CD4-positive, CD25-positive, alpha-beta regulatory T cell (primary cell): ENCODE results near the gene RPL39L. TPM values are rescaled to one million over a fixed set of nuclear protein-coding genes. Genes with fewer than 3 reads are reported as not detected.

Experiments
- ATAC-seq, 2 donors: fragments of 150-1000 bp; cut with Tn5 transposase; one replicate each; pipeline ENCODE4 v1.10.0; 2021; ENCODE audit warnings: low read depth in 2 of 2, moderate number of reproducible peaks in 2 of 2, moderate library complexity in 1 of 2
- DNase-seq, 3 donors: peaks; one replicate each; pipeline versions ENCODE4 v3.0.0 to v3.0.0-alpha.2; 2012 to 2022; ENCODE audit warnings: mixed read lengths in 1 of 3
- H3K27ac ChIP-seq: one replicate; pipeline ENCODE4 v1.7.0; 2013; ENCODE audit warnings: mild to moderate bottlenecking, low read length; ENCODE audit not compliant: insufficient read depth, poor library complexity, severe bottlenecking
- H3K27me3 ChIP-seq: one replicate; pipeline ENCODE4 v1.7.0; 2013; ENCODE audit warnings: low read length; ENCODE audit not compliant: control insufficient read depth, insufficient read depth
- H3K36me3 ChIP-seq: one replicate; pipeline ENCODE4 v1.7.0; 2013; ENCODE audit warnings: mild to moderate bottlenecking, low read length, moderate library complexity; ENCODE audit not compliant: control insufficient read depth, insufficient read depth
- H3K4me1 ChIP-seq: 2 replicates; pipeline ENCODE4 v1.7.0; 2013; ENCODE audit warnings: mild to moderate bottlenecking, low read length; ENCODE audit not compliant: insufficient read depth, control insufficient read depth, poor library complexity, severe bottlenecking
- H3K4me3 ChIP-seq: one replicate; pipeline ENCODE4 v1.7.0; 2013; ENCODE audit warnings: low read depth, mild to moderate bottlenecking, low read length, moderate library complexity
- H3K9me3 ChIP-seq, 2 experiments: 1 replicate in 1 of 2; 2 replicates in 1 of 2; pipeline ENCODE4 v1.7.0; 2013; ENCODE audit warnings: low read length in 2 of 2, mild to moderate bottlenecking in 1 of 2, moderate library complexity in 1 of 2; ENCODE audit not compliant: control insufficient read depth in 2 of 2
- H3K27ac Mint-ChIP-seq, 3 donors: one replicate each; pipeline ENCODE4 v1.8.0; 2020 to 2022; ENCODE audit warnings: mild to moderate bottlenecking in 3 of 3, mixed read lengths in 3 of 3, moderate library complexity in 2 of 3
- H3K27me3 Mint-ChIP-seq: one replicate; pipeline ENCODE4 v1.8.0; 2022; ENCODE audit warnings: mild to moderate bottlenecking, mixed read lengths
- H3K36me3 Mint-ChIP-seq: one replicate; pipeline ENCODE4 v1.8.0; 2020; ENCODE audit warnings: mixed read lengths
- H3K4me1 Mint-ChIP-seq, 4 donors: one replicate each; pipeline ENCODE4 v1.8.0; 2020 to 2022; ENCODE audit warnings: mixed read lengths in 4 of 4, mild to moderate bottlenecking in 1 of 4
- H3K4me3 Mint-ChIP-seq, 4 donors: one replicate each; pipeline ENCODE4 v1.8.0; 2020 to 2022; ENCODE audit warnings: mild to moderate bottlenecking in 4 of 4, mixed read lengths in 4 of 4, moderate library complexity in 3 of 4
- H3K9me3 Mint-ChIP-seq, 7 donors: one replicate each; pipeline ENCODE4 v1.8.0; 2020 to 2022; ENCODE audit warnings: mixed read lengths in 7 of 7, mild to moderate bottlenecking in 3 of 7, moderate library complexity in 2 of 7
- polyA plus RNA-seq, 4 donors: library from polyadenylated mRNA; unstranded; fragments of 300-500 nt; fragmentation: Illumina TruSeq; gene quantifications; one replicate each; pipeline ENCODE4 v1.2.3, GENCODE V29; 2021
- total RNA-seq: library from RNA; stranded (reverse); gene quantifications from one replicate; pipeline ENCODE4 v1.2.3, GENCODE V29; 2022

RPL39L gene
- total and polyA plus RNA-seq, 5 donors from 2014 or later = 4.2 to 43.7 (median 27.7) TPM

DNA sequence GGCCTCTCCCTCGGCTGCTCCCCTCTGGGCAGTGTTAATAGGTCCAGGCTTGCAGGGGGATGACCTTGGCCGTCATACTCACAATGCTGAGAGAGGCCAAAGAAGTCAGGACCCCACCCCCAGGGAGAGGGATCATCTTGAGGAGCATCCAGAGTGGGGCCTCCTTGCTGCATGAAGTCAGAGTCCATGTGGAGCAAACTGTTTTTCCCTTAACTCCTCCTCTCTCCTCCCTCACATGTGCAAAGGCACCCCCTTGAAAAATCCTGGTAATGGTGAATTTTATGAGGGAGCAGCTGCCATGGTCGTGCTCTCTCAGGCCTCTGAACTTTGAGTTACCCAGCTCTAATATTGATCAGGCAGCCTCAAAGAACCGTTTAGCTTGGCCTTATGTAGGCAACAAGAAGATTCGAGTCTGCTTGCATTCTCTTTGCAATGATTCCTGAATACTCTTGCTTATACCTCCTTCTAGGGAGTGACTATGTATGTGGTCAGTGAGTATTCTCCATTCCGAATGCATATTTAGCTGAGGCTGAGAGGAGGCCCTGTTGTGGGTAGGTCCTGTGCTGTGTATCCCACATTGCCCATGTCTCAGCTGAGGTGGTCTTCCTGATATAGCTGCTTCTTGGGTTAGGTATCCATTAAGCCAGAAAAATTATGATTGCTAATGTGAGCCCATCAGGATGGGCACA is 23.1 kb upstream of the RPL39L start:
- H3K9me3 ChIP-seq = peaks cover 0 to 5% of the 10 kb centered on the region in 2 experiments
- DNase-seq (no peak), ATAC-seq (no peak)
- peaks cover 18% of the 10 kb centered on the region for H3K27me3 ChIP-seq
- peaks cover 82% of the 10 kb centered on the region for H3K27me3 Mint-ChIP-seq
- no peaks in the 10 kb centered on the region for H3K36me3 Mint-ChIP-seq
- peaks cover 0 to 10% (median 3%) of the 10 kb centered on the region in 7 donors for H3K9me3 Mint-ChIP-seq
- no peak overlapping the region for H3K27ac Mint-ChIP-seq
- no peaks in the 10 kb centered on the region for H3K36me3 ChIP-seq
- H3K27ac ChIP-seq = no peak overlapping the region
- peaks cover 0 to 6% (median 3%) of the 10 kb centered on the region in 4 donors for H3K4me1 Mint-ChIP-seq
- no peak overlapping the region for H3K4me3 ChIP-seq
- no peaks in the 10 kb centered on the region for H3K4me1 ChIP-seq
- H3K4me3 Mint-ChIP-seq = no peak overlapping the region

DNA sequence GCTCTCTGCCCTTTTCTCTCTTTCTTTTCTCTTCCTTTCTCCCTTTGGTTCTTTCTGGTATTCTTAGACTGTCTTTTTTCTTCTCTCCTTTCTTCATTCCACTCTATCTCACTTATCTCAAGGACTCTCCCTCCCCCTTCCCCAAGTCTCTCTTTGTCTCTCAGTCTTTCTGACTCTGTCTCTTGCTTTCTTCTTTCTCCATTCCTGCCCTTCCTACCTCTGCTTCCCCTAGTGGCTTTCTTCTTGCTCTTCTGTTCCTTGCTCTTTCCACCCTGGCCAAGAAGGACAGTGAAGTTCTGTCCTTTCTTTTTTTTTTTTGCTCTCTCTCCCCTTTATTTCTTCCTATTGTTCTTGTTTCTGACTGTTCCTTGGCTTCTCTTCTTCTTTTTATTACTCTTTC is 22.3 kb upstream of the RPL39L start:
- no peak for DNase-seq

DNA sequence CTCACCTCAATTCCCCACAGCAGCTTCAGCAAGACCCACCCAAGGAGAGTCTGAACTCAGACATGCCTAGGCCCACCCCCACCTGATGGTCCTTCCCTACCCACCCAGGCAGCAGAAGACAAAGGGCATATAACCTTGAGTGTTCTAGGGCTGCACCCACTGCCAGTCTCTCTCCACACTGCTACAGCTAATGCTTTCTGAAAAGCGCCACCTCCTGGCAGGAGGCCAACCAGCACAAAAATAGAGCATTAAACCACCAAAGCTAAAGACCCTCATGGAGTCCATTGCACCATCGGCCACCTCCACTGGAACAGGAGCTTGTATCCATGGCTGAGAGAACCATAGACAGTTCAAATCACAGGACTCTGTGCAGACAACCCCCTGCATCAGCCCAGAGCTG is 11.3 kb upstream of the RPL39L start:
- peaks cover 17% of the 10 kb centered on the region for H3K27me3 ChIP-seq
- H3K36me3 Mint-ChIP-seq = no peaks in the 10 kb centered on the region

More for the DNA sequence above, 22.3 kb upstream of the RPL39L start:
- Mint-ChIP-seq H3K4me1 (peaks cover 0 to 6% (median 3%) of the 10 kb centered on the region in 4 donors), H3K36me3 (no peaks in the 10 kb centered on the region), H3K4me3 (no peak overlapping the region), H3K27ac (peak overlapping the region in 1 of 3 donors; percentile 32), H3K27me3 (peaks cover 82% of the 10 kb centered on the region), H3K9me3 (peaks cover 0 to 10% (median 4%) of the 10 kb centered on the region in 7 donors)
- Histone ChIP-seq H3K4me1 (no peaks in the 10 kb centered on the region), H3K9me3 (peaks cover 0 to 5% of the 10 kb centered on the region in 2 experiments), H3K27ac (no peak overlapping the region), H3K4me3 (no peak overlapping the region), H3K27me3 (peaks cover 15% of the 10 kb centered on the region), H3K36me3 (no peaks in the 10 kb centered on the region)
- ATAC-seq = no peak

DNA sequence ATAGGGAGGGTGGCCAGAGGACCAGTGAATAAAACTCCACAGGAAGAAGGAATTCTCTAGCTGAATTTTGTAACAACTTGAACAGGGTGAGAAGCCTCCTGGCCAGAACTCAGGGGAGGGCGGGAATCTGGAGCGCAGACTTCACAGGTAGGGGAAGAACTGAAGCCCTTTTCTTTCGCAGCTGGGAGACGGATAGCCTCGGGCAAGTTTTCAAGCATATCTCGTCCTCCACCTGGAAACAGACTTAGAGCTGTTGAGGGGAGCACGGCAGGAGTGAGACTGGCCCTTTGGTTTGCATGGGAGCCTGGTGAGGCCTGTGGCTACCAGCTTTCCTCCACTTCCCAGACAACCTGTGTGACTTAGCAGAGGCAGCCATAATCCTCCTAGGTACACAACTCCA is 10.9 kb upstream of the RPL39L start:
- H3K4me3 Mint-ChIP-seq = no peak overlapping the region
- Histone ChIP-seq H3K4me1 (no peaks in the 10 kb centered on the region), H3K27me3 (peaks cover 17% of the 10 kb centered on the region), H3K27ac (no peak overlapping the region), H3K4me3 (no peak overlapping the region), H3K9me3 (peaks cover 3 to 8% of the 10 kb centered on the region in 2 experiments), H3K36me3 (no peaks in the 10 kb centered on the region)
- H3K9me3 Mint-ChIP-seq = peaks cover 0 to 7% (median 5%) of the 10 kb centered on the region in 7 donors
- ATAC-seq (no peak), DNase-seq (no peak)
- H3K27me3 Mint-ChIP-seq = peaks cover 45% of the 10 kb centered on the region
- H3K4me1 Mint-ChIP-seq = peaks cover 2 to 8% (median 5%) of the 10 kb centered on the region in 4 donors
- H3K36me3 Mint-ChIP-seq = no peaks in the 10 kb centered on the region
- H3K27ac Mint-ChIP-seq = no peak overlapping the region

More for the DNA sequence above, 11.3 kb upstream of the RPL39L start:
- DNase-seq (peak; percentile 46 to 68 (median 61)), ATAC-seq (peak; percentile 55)
- Histone ChIP-seq H3K36me3 (no peaks in the 10 kb centered on the region), H3K4me3 (no peak overlapping the region), H3K9me3 (peaks cover 1 to 4% of the 10 kb centered on the region in 2 experiments), H3K4me1 (no peaks in the 10 kb centered on the region), H3K27ac (no peak overlapping the region)
- Mint-ChIP-seq H3K27me3 (peaks cover 43% of the 10 kb centered on the region), H3K4me1 (peaks cover 2 to 8% (median 5%) of the 10 kb centered on the region in 4 donors), H3K9me3 (peaks cover 0 to 6% (median 4%) of the 10 kb centered on the region in 7 donors), H3K27ac (peak overlapping the region in 1 of 3 donors; percentile 21), H3K4me3 (no peak overlapping the region)

DNA sequence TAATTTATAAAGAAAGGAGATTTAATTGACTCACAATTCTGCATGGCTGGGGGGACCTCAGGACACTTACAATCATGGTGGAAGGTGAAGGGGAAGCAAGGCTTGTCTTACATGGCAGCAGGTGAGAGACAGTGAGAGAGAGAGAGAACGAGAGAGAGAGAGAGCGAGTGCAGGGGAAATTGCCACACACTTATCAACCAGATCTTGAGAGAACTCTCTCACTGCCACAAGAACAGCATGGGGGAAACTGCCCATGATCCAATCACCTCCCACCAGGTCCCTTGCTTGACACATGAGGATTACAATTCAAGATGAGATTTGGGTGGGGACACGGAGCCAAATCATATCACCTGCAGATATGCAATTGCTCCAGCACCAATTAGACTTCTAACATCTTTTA is 7.1 kb upstream of the RPL39L start:
- no peak for ATAC-seq
- Mint-ChIP-seq H3K27me3 (peaks cover 21% of the 10 kb centered on the region), H3K4me3 (no peak overlapping the region), H3K36me3 (peaks cover 7% of the 10 kb centered on the region), H3K4me1 (peaks cover 0 to 5% (median 5%) of the 10 kb centered on the region in 4 donors), H3K27ac (no peak overlapping the region), H3K9me3 (peaks cover 0 to 23% (median 13%) of the 10 kb centered on the region in 7 donors)
- Histone ChIP-seq H3K4me3 (no peak overlapping the region), H3K27me3 (peaks cover 2% of the 10 kb centered on the region), H3K4me1 (no peaks in the 10 kb centered on the region), H3K36me3 (no peaks in the 10 kb centered on the region), H3K9me3 (peaks cover 9 to 19% of the 10 kb centered on the region in 2 experiments), H3K27ac (no peak overlapping the region)
- no peak for DNase-seq

DNA sequence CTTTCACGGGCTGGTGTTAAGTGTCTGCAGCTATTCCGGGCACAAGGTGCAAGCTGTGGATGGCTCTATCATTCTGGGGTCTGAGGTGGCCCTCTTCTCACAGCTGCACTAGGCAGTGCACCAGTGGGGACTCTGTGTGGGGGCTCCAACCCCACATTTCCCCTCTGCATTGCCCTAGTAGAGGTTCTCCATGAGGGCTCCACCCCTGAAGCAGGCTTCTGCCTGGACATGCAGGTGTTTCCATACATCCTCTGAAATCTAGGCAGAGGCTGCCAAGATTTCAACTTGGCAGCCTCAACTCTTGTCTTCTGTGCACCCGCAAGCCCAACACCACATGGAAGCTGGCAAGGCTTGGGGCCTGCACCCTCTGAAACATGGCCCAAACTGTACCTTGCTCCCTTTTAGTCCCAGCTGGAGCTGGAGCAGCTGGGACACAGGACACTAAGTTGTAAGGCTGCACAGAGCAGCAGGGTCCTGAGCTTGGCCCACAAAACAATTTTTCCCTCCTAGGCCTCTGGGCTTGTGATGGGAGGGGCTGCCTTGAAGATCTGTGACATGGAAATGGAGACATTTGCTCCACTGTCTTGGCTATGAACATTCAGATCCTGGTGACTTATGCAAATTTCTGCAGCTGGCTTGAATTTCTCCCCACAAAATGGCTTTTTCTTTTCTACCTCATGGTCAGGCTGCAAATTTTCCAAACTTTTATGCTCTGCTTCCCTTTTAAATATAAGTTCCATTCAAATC is 6.0 kb upstream of the RPL39L start:
- no peak for ATAC-seq

DNA sequence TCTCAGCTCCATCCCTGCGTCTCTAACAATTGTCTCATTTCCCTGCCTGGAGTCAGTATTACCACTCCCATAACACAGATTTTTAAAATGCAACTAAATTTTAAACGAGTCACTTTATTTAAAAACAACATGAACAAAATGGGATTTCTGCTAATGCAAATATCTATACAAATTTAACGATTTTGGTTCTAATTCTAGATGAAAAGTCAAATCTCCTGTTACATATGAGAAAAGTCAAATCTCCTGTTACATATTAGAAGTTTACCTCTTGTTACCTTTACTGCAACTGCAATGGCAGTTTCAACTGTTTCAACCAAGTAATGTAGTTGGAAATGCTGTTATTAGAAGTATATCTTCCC is 578 bp upstream of the RPL39L start:
- H3K36me3 Mint-ChIP-seq = peaks cover 14% of the 10 kb centered on the region
- peaks cover 0 to 18% (median 9%) of the 10 kb centered on the region in 7 donors for H3K9me3 Mint-ChIP-seq
- peak overlapping the region; percentile 85 to 96 (median 92) for H3K4me3 Mint-ChIP-seq
- peaks cover 10% of the 10 kb centered on the region for H3K27me3 Mint-ChIP-seq
- no peaks in the 10 kb centered on the region for H3K36me3 ChIP-seq
- H3K4me1 ChIP-seq = peaks cover 17% of the 10 kb centered on the region
- H3K27me3 ChIP-seq = no peaks in the 10 kb centered on the region
- ATAC-seq (no peak), DNase-seq (no peak)
- H3K4me3 ChIP-seq = peak overlapping the region; percentile 77
- H3K9me3 ChIP-seq = peaks cover 4 to 8% of the 10 kb centered on the region in 2 experiments
- H3K27ac ChIP-seq = peak overlapping the region; percentile 89
- H3K4me1 Mint-ChIP-seq = peaks cover 11 to 37% (median 21%) of the 10 kb centered on the region in 4 donors
- peak overlapping the region; percentile 88 to 98 (median 93) for H3K27ac Mint-ChIP-seq

More for the DNA sequence above, 6.0 kb upstream of the RPL39L start:
- Mint-ChIP-seq H3K9me3 (peaks cover 0 to 23% (median 14%) of the 10 kb centered on the region in 7 donors), H3K27ac (no peak overlapping the region), H3K36me3 (peaks cover 7% of the 10 kb centered on the region), H3K27me3 (peaks cover 10% of the 10 kb centered on the region), H3K4me3 (no peak overlapping the region), H3K4me1 (no peaks in the 10 kb centered on the region)
- Histone ChIP-seq H3K27ac (no peak overlapping the region), H3K4me3 (no peak overlapping the region), H3K4me1 (no peaks in the 10 kb centered on the region), H3K27me3 (peaks cover 2% of the 10 kb centered on the region), H3K36me3 (no peaks in the 10 kb centered on the region), H3K9me3 (peaks cover 9 to 19% of the 10 kb centered on the region in 2 experiments)
- no peak for DNase-seq
